ENCODE measurements around the gene HYI.

DNA sequence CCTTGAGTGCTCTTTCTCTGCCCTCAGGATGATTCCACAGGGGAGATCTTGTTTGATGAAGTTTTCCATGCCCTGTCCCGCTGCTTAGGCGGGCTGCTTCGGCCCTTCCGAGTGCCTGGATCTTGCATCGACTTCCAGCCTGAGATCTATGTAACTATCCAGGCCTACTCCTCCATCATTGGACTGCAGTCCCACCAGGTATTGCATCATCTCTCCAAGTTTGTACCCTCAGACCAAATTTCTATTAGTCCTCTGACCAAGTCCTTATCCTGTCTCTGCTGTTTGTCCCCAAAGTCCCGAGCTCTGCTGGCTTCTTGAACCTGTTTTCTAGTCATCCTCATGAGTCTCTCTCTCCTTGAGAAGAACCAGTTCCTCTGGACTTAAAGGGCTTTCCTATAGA, 49.4 kb downstream of the HYI start:
- TF ChIP-seq CTCF (IDR thresholded peaks at IDR 0.05; ENCODE audit: poor library complexity, severe bottlenecking): no peak
- TF ChIP-seq EZH2 (IDR thresholded peaks at IDR 0.05; ENCODE audit: borderline replicate concordance, insufficient read depth, low read length, poor library complexity, severe bottlenecking): no peak
- TF ChIP-seq RAD21 (conservative IDR thresholded peaks at IDR 0.05): no peak
- no peak for TF ChIP-seq EP300 (conservative IDR thresholded peaks at IDR 0.05; ENCODE audit: poor library complexity, severe bottlenecking)
- TF ChIP-seq TAF1 (IDR thresholded peaks at IDR 0.05; ENCODE audit: low read depth): no peak
- TF ChIP-seq SMC3 (conservative IDR thresholded peaks at IDR 0.05; ENCODE audit: poor library complexity): no peak
- no peak for TF ChIP-seq POLR2AphosphoS5 (IDR thresholded peaks at IDR 0.05)
- TF ChIP-seq REST (IDR thresholded peaks at IDR 0.05; ENCODE audit: borderline replicate concordance): no peak
